Measurements from ENCODE around the gene WDR18. TPM values are rescaled to one million over a fixed set of nuclear protein-coding genes. Genes with fewer than 3 reads are reported as not detected.

The WDR18 gene
- total RNA-seq, 1 experiment from 2014 or later, result 94.7 TPM

- DNase-seq, result no peak
- H3K9me3 ChIP-seq (ENCODE audit: control insufficient read depth, low read depth, low read length), result no peaks in the 10 kb centered on the region
- no peaks in the 10 kb centered on the region; the same call in 1 of the 2 replicates for H3K79me2 ChIP-seq (ENCODE audit: insufficient read depth, low read length)
- peaks cover 3% of the 10 kb centered on the region for H4K20me1 ChIP-seq (ENCODE audit: control insufficient read depth, insufficient read depth, insufficient read length)
- no peak overlapping the region for H2BK5ac ChIP-seq (ENCODE audit: insufficient read length, low read length)
- no peak overlapping the region for H2AK5ac ChIP-seq (ENCODE audit: insufficient read length, low read length)
- peaks cover 10 to 43% (median 41%) of the 10 kb centered on the region in 3 experiments; a peak in 6 of 7 replicates for H3K36me3 Mint-ChIP-seq (ENCODE audit: insufficient read depth in 1 of 3, low read depth in 3 of 3)
- no peak overlapping the region for H2BK15ac ChIP-seq (ENCODE audit: low read depth, low read length)
- no peak overlapping the region for H3K23ac ChIP-seq (ENCODE audit: insufficient read length, low read depth, low read length)
- peaks cover 4% of the 10 kb centered on the region for H3K23me2 ChIP-seq (ENCODE audit: insufficient read length, low read depth, low read length, poor library complexity, severe bottlenecking)
- no peaks in the 10 kb centered on the region for H3K4me1 ChIP-seq (ENCODE audit: insufficient read depth, low read length)
- H2AFZ ChIP-seq (ENCODE audit: low read length), result no peak overlapping the region
- peaks cover 5 to 20% of the 10 kb centered on the region in 2 experiments for H3K4me1 Mint-ChIP-seq
- H3K9me3 Mint-ChIP-seq, result no peaks in the 10 kb centered on the region
- no peak overlapping the region for H3K4me3 Mint-ChIP-seq
- TF ChIP-seq, protein P1, sequence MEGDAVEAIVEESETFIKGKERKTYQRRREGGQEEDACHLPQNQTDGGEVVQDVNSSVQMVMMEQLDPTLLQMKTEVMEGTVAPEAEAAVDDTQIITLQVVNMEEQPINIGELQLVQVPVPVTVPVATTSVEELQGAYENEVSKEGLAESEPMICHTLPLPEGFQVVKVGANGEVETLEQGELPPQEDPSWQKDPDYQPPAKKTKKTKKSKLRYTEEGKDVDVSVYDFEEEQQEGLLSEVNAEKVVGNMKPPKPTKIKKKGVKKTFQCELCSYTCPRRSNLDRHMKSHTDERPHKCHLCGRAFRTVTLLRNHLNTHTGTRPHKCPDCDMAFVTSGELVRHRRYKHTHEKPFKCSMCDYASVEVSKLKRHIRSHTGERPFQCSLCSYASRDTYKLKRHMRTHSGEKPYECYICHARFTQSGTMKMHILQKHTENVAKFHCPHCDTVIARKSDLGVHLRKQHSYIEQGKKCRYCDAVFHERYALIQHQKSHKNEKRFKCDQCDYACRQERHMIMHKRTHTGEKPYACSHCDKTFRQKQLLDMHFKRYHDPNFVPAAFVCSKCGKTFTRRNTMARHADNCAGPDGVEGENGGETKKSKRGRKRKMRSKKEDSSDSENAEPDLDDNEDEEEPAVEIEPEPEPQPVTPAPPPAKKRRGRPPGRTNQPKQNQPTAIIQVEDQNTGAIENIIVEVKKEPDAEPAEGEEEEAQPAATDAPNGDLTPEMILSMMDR (conservative IDR thresholded peaks at IDR 0.05), result peak; percentile 62
- H4K8ac ChIP-seq (replicated peaks; ENCODE audit: insufficient read length, low read depth, low read length), result no peak overlapping the region
- no peak overlapping the region for H3K18ac ChIP-seq (ENCODE audit: insufficient read length, low read depth, low read length)
- WGBS (ENCODE audit: extremely low coverage, insufficient read length, low lambda C conversion rate), result no CpG with 5 or more reads among the region's 25 CpGs
- no peak overlapping the region for H2BK120ac ChIP-seq (ENCODE audit: low read depth, low read length, poor library complexity, severe bottlenecking)
- no peaks in the 10 kb centered on the region for H3K79me1 ChIP-seq (ENCODE audit: insufficient read depth, low read depth, low read length, poor library complexity, severe bottlenecking)
- no peak overlapping the region for H3K27ac ChIP-seq (ENCODE audit: insufficient read length, low read depth, low read length)
- no peak overlapping the region for H3T11ph ChIP-seq (ENCODE audit: low read length)
- H2BK12ac ChIP-seq (ENCODE audit: insufficient read length, low read depth, low read length), result no peak overlapping the region
- H3K27me3 Mint-ChIP-seq (ENCODE audit: low read depth), result peaks cover under 1% of the 10 kb centered on the region; the same call in 1 of the 2 replicates
- no peak overlapping the region for H4K91ac ChIP-seq (ENCODE audit: insufficient read length, low read depth, low read length)
- H3K4me2 ChIP-seq (ENCODE audit: insufficient read depth, insufficient read length, low read length), result no peak overlapping the region
- H3K27ac Mint-ChIP-seq, result no peak overlapping the region
- H3K56ac ChIP-seq (ENCODE audit: insufficient read length, low read depth, low read length), result no peak overlapping the region
- H3K14ac ChIP-seq (ENCODE audit: insufficient read depth, low read length), result no peak overlapping the region
- no peak overlapping the region for H2BK20ac ChIP-seq (ENCODE audit: low read depth, low read length, poor library complexity, severe bottlenecking)
- no peaks in the 10 kb centered on the region for H3K27me3 ChIP-seq (ENCODE audit: insufficient read depth, low read length)
- H3K9ac ChIP-seq (ENCODE audit: extremely low read depth, insufficient read length, low read length), result no peak overlapping the region
- H3K4ac ChIP-seq (ENCODE audit: low read depth, low read length), result no peak overlapping the region
- no peak overlapping the region for H4K5ac ChIP-seq (ENCODE audit: insufficient read length, low read depth, low read length)
Observed at GRCh38 chr19:989381-990081, 5.4 kb downstream of the WDR18 start.

All from H9 (cell line).